ENCODE data around the gene IGSF23.
"Not testable (repeated sequence)": the region's sequence is repeated elsewhere in the genome, so short reads cannot be mapped to it uniquely, and the experiment has no call there.

Gene IGSF23

DNA sequence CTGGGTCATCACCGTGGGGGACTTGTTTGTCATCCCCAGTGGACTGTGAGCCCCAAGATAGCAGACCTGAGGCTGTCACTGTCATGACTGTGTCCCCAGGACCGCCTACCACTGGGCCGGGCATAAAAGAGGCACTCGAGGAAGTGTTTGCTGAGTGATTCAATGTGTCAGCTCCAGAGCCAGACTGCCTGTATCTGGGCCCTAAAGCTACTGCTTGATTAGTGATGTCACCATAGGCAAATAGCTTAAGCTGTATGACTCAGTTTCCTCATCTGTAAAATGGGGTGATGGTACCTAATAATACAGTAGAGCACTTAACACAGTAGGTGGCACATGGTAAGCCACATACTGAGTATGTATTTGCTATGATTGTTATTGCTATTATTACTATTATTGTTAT is 46.7 kb downstream of the IGSF23 start:
- Histone ChIP-seq H3K9me3 (ENCODE audit: low read length) (peaks cover 3% of the 10 kb centered on the region), H3K4me3 (ENCODE audit: low read length) (no peak overlapping the region), H3K27me3 (ENCODE audit: insufficient read depth, low read length) (no peaks in the 10 kb centered on the region), H3K4me1 (ENCODE audit: insufficient read depth, low read length) (no peaks in the 10 kb centered on the region), H2AFZ (ENCODE audit: low read depth, low read length) (no peak overlapping the region), H3K36me3 (ENCODE audit: insufficient read depth, low read length) (peaks cover 29% of the 10 kb centered on the region)

DNA sequence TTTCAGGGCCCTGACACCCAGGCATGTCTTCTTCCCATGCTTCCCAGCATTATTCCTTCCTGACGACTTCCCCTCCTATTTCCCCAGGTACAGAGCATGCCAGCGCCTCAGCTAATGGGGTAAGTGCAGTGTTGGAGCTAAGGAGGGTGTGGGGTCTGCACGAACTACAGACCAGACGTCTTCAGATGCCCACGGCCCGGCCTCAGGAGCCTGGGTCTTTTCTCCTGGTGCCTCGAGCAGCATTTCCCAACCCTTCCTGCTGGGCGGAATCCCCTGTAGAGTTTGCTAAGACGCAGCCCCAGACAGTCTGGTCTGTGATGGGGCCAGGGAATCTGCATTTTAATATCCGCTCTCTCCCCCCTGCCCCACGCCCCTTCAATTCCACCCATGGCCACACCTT is 47.8 kb downstream of the IGSF23 start:
- Histone ChIP-seq H3K36me3 (ENCODE audit: insufficient read depth, low read length) (peaks cover 29% of the 10 kb centered on the region), H3K4me1 (ENCODE audit: insufficient read depth, low read length) (no peaks in the 10 kb centered on the region), H3K9me3 (ENCODE audit: low read length) (peaks cover 3% of the 10 kb centered on the region), H3K4me3 (ENCODE audit: low read length) (no peak overlapping the region), H2AFZ (ENCODE audit: low read depth, low read length) (no peak overlapping the region), H3K27me3 (ENCODE audit: insufficient read depth, low read length) (no peaks in the 10 kb centered on the region)

DNA sequence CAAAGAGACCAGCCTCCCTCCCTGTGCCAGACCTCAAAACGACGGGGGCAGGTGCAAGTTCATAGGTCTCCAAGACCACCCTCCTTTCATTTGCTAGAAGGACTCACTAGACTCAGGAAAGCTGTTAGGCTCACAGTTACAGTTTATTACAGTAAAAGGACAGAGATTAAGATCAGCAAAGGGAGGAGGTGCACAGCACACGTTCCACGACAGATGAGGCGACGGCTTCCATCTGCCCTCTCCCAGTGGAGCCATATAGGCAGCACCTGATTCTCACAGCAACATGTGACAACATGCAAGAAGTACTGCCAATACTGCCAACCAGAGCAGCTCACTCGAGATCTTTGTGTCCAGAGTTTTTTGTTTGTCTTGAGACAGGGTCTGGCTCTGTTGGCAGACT is 48.5 kb downstream of the IGSF23 start:
- Histone ChIP-seq H3K36me3 (ENCODE audit: insufficient read depth, low read length) (peaks cover 29% of the 10 kb centered on the region), H3K4me1 (ENCODE audit: insufficient read depth, low read length) (no peaks in the 10 kb centered on the region), H2AFZ (ENCODE audit: low read depth, low read length) (no peak overlapping the region), H3K27me3 (ENCODE audit: insufficient read depth, low read length) (no peaks in the 10 kb centered on the region), H3K9me3 (ENCODE audit: low read length) (peaks cover 3% of the 10 kb centered on the region), H3K4me3 (ENCODE audit: low read length) (no peak overlapping the region)

DNA sequence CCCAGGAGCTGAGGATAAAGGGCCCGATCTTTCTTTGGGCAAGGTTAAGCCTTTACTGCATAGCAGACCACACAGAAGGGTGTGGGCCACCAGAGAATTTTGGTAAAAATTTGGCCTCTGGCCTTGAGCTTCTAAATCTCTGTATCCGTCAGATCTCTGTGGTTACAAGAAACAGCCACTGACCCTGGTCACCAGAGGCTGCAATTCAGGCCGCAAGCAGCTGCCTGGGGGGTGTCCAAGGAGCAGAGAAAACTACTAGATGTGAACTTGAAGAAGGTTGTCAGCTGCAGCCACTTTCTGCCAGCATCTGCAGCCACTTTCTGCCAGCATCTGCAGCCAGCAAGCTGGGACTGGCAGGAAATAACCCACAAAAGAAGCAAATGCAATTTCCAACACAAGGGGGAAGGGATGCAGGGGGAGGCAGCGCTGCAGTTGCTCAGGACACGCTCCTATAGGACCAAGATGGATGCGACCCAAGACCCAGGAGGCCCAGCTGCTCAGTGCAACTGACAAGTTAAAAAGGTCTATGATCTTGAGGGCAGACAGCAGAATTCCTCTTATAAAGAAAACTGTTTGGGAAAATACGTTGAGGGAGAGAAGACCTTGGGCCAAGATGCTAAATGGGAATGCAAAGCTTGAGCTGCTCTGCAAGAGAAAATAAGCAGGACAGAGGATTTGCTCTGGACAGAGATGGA is 49.5 kb downstream of the IGSF23 start:
- H3K9me3 ChIP-seq (ENCODE audit: low read length) = peaks cover under 1% of the 10 kb centered on the region
- H2AFZ ChIP-seq (ENCODE audit: low read depth, low read length) = no peak overlapping the region
- H3K4me1 ChIP-seq (ENCODE audit: insufficient read depth, low read length) = no peaks in the 10 kb centered on the region
- H3K4me3 ChIP-seq (ENCODE audit: low read length) = no peak overlapping the region
- peaks cover 26% of the 10 kb centered on the region for H3K36me3 ChIP-seq (ENCODE audit: insufficient read depth, low read length)
- no peaks in the 10 kb centered on the region for H3K27me3 ChIP-seq (ENCODE audit: insufficient read depth, low read length)

DNA sequence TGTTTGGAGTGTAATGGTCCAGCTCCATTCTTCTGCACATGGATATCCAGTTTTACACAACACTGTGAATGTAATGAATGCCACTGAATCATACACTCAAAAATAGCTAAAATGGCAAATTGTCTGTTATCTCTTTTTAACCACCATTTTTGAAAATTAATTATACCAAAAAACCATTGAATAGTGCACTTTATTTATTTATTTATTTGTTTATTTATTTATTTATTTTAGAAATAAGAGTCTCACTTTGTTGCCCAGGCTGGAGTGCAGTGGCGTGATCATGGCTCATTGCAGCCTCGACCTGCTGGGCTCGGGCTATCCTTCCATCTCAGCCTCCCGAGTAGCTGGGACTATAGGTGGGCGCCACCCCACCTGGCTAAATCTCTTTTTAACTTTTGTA is 50.6 kb downstream of the IGSF23 start:
- no peaks in the 10 kb centered on the region for H3K4me1 ChIP-seq (ENCODE audit: insufficient read depth, low read length)
- H3K4me3 ChIP-seq (ENCODE audit: low read length) = no peak overlapping the region
- H3K27me3 ChIP-seq (ENCODE audit: insufficient read depth, low read length) = no peaks in the 10 kb centered on the region
- H2AFZ ChIP-seq (ENCODE audit: low read depth, low read length) = no peak overlapping the region
- peaks cover 16% of the 10 kb centered on the region for H3K36me3 ChIP-seq (ENCODE audit: insufficient read depth, low read length)
- no peaks in the 10 kb centered on the region for H3K9me3 ChIP-seq (ENCODE audit: low read length)

DNA sequence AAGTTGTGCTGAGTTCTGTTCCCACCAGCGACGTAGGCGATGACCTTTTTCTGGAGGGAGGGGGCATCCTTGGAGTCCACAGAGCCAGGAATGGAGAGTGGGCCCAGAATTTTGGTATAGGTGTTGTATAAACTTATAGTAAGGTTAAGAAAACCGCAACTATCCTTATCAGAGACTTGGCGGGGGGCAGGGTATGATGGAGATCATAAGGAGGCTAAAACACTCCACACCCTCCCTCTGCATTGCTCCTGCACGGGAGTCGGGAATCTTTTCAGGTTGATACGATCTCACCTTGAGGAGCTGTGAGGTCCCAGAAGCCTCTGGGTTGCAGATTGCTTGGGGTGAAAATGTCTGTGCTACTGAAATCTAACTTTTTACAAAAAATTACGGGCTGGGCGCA is 51.6 kb downstream of the IGSF23 start:
- no peaks in the 10 kb centered on the region for H3K27me3 ChIP-seq (ENCODE audit: insufficient read depth, low read length)
- H3K4me3 ChIP-seq (ENCODE audit: low read length) = no peak overlapping the region
- H3K36me3 ChIP-seq (ENCODE audit: insufficient read depth, low read length) = peaks cover 8% of the 10 kb centered on the region
- no peaks in the 10 kb centered on the region for H3K4me1 ChIP-seq (ENCODE audit: insufficient read depth, low read length)
- H2AFZ ChIP-seq (ENCODE audit: low read depth, low read length) = no peak overlapping the region
- no peaks in the 10 kb centered on the region for H3K9me3 ChIP-seq (ENCODE audit: low read length)

DNA sequence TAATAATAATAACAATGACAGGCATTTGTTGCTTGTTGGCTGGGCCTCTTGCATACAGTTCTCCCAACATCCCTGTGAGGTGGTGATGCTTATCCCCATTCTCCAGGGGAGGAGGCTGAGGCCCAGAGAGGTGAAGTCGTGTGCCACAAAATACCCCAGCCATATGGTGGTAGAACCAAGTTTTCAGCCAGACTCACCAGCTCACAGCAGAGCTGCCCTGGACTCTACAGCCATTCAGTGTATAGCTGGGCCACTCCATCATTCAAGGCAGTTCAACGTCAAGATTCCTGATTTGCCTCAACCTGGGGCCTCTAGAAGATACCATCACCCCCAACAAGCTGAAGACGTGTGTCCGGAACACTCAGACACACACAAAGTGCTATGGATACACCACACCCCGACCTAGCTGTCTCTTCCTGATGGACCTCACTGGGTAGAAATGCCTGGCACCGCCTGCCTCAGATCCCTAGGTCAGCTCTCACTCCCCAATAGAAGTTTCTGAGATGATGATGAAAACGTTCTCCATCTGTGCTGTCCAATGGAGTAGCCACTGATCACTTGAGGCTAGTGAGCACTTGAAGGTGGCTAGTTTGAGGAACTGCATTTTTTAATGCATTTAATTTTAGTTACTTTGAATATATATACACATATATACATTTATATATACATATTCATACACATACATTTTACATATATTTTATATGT is 53.6 kb downstream of the IGSF23 start:
- Histone ChIP-seq H3K9me3 (ENCODE audit: low read length) (no peaks in the 10 kb centered on the region), H3K4me3 (ENCODE audit: low read length) (no peak overlapping the region), H3K4me1 (ENCODE audit: insufficient read depth, low read length) (no peaks in the 10 kb centered on the region), H2AFZ (ENCODE audit: low read depth, low read length) (no peak overlapping the region), H3K27me3 (ENCODE audit: insufficient read depth, low read length) (no peaks in the 10 kb centered on the region), H3K36me3 (ENCODE audit: insufficient read depth, low read length) (peaks cover under 1% of the 10 kb centered on the region)

DNA sequence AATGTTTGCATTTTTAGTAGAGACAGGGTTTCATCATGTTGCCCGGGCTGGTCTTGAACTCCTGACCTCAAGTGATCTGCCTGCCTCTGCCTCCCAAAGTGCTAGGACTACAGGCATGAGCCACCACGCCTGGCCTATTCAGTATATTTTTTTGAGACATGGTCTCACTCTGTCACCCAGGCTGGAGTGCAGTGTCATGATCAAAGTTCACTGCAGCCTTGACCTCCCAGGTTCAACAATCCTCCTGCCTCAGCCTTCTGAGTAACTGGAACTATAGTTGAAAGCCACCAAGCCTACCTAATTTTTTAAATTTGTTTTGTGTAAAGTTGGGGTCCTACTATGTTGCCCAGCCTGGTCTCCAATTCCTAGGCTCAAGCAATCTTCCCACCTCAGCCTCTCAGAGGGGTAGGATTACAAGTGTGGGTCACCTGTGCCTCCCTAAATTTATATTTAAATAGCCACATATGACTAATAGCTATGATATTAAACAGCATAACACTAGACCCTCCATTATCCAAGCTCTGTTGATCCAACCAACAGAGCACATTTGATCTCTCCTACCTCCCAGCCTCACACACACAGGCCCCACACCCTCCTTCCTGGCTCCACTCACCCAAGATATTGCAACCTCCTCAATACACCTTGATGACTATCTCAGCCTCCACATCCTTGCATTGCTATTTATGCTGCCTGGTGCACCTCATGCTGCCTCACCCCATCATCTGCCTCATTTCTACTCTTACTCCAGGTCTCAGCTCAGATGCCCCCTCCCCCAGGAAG is 55.8 kb downstream of the IGSF23 start:
- Histone ChIP-seq H3K36me3 (ENCODE audit: insufficient read depth, low read length) (no peaks in the 10 kb centered on the region), H3K4me1 (ENCODE audit: insufficient read depth, low read length) (no peaks in the 10 kb centered on the region), H2AFZ (ENCODE audit: low read depth, low read length) (no peak overlapping the region), H3K9me3 (ENCODE audit: low read length) (no peaks in the 10 kb centered on the region), H3K4me3 (ENCODE audit: low read length) (no peak overlapping the region), H3K27me3 (ENCODE audit: insufficient read depth, low read length) (no peaks in the 10 kb centered on the region)

DNA sequence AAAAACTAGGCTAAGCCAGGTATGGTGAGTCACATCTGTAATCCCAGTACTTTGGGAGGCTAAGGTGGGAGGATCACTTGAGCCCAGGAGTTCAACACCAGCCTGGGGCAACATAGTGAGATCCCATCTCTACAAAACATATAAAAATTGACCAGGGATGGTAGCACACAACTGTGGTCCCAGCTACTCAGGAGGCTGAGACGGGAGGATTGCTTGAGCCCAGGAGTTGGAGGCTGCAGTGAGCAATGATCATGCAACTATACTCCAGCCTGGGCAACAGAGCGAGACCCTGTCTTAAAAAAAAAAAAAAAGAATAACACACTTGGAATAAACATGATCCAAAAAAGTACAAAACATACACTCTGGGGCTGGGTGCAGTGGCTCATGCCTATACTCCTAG is 56.7 kb downstream of the IGSF23 start:
- not testable (repeated sequence) for H2AFZ ChIP-seq (ENCODE audit: low read depth, low read length); H3K36me3 ChIP-seq (ENCODE audit: insufficient read depth, low read length); H3K9me3 ChIP-seq (ENCODE audit: low read length); H3K4me3 ChIP-seq (ENCODE audit: low read length); H3K4me1 ChIP-seq (ENCODE audit: insufficient read depth, low read length); H3K27me3 ChIP-seq (ENCODE audit: insufficient read depth, low read length)

DNA sequence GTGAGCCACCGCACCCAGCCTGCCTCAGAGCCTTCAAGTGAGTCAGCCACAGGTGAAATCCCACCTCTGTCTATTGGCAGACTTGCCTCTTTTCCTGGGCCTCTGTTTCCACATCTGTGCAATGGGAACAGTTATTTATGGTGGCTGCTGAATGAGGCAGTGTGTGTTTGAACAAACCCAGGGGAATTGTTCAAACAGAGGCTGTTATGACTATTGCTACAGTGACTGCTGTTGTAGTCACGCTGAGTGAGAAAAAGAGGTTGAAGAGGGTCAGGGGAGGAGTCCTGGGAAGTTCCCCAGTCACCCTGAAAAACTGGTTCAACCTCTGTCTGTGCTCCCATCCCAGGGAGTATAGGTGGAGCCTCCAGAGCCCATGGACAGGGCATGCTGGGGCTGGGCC is 58.0 kb downstream of the IGSF23 start, which contains the start of gene CEACAM19:
CEACAM19 (plus strand) TSS at position 83 of the 400 bp plus-strand sequence. CDS start 450 bp downstream, outside the sequence.
- Histone ChIP-seq H3K36me3 (ENCODE audit: insufficient read depth, low read length) (no peaks in the 10 kb centered on the region), H3K4me3 (ENCODE audit: low read length) (no peak within 1 kb of the TSS), H3K27me3 (ENCODE audit: insufficient read depth, low read length) (no peaks in the 10 kb centered on the region), H3K9me3 (ENCODE audit: low read length) (no peaks in the 10 kb centered on the region), H3K4me1 (ENCODE audit: insufficient read depth, low read length) (no peaks in the 10 kb centered on the region), H2AFZ (ENCODE audit: low read depth, low read length) (no peak within 1 kb of the TSS)

DNA sequence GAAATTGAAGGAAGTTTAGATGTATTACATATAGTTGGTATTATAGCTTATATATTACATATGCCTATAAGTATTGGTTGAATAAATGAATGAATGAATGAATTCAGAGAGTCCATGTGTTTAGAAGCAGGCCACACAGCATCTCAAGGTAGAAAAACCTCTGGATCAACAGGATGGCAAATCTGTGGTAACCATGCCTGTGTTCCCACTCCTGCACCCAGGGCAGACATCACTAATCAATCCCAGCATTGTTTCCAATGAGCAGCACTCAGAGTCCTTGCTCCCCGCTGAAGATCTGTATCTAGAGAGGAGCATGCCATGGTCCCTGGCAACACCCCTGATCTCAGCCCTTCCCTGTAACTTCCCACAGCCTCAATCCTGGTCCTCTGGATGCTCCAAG is 58.9 kb downstream of the IGSF23 start:
- no peaks in the 10 kb centered on the region for H3K36me3 ChIP-seq (ENCODE audit: insufficient read depth, low read length)
- no peaks in the 10 kb centered on the region for H3K9me3 ChIP-seq (ENCODE audit: low read length)
- no peaks in the 10 kb centered on the region for H3K4me1 ChIP-seq (ENCODE audit: insufficient read depth, low read length)
- no peak overlapping the region for H3K4me3 ChIP-seq (ENCODE audit: low read length)
- no peak overlapping the region for H2AFZ ChIP-seq (ENCODE audit: low read depth, low read length)
- no peaks in the 10 kb centered on the region for H3K27me3 ChIP-seq (ENCODE audit: insufficient read depth, low read length)

DNA sequence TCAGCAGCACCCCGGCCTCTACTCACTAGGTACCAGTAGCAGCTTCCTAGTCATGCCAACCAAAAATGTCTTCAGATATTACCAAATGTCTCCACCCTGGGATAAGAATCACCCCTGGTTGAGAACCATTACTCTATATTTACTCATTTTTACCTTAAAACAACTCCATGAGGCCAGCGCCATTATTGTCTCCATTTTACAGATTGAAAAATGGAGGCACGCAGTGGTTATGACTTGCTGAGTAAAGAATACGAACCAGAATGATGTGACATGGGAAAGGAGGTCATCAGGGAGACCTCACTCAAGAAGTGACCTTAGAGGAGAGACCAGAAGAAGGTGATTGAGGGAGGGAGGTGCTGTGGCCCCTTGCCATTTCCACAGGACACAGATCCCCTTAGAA is 60.1 kb downstream of the IGSF23 start:
- no peaks in the 10 kb centered on the region for H3K27me3 ChIP-seq (ENCODE audit: insufficient read depth, low read length)
- no peaks in the 10 kb centered on the region for H3K36me3 ChIP-seq (ENCODE audit: insufficient read depth, low read length)
- H3K4me3 ChIP-seq (ENCODE audit: low read length) = no peak overlapping the region
- H2AFZ ChIP-seq (ENCODE audit: low read depth, low read length) = no peak overlapping the region
- no peaks in the 10 kb centered on the region for H3K4me1 ChIP-seq (ENCODE audit: insufficient read depth, low read length)
- H3K9me3 ChIP-seq (ENCODE audit: low read length) = no peaks in the 10 kb centered on the region

DNA sequence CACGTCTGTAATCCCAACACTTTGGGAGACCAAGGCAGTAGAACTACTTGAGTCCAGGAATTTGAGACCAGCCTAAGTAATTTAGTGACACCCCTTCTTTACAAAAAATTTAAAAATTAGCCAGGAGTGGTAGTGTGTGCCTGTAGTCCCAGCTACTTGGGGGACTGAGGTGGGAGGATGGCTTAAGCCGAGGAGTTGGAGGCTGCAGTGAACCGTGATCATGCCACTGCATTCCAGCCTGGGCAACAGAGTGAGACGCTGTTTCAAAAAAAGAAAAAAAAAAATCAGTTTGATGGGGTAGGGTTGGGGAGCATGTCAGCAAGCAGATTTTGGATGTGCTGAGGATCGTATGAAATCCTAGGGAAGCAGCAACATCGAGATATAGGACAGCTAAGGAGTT is 62.2 kb downstream of the IGSF23 start:
- Histone ChIP-seq H2AFZ (ENCODE audit: low read depth, low read length) (no peak overlapping the region), H3K9me3 (ENCODE audit: low read length) (no peaks in the 10 kb centered on the region), H3K4me1 (ENCODE audit: insufficient read depth, low read length) (no peaks in the 10 kb centered on the region), H3K4me3 (ENCODE audit: low read length) (no peak overlapping the region), H3K36me3 (ENCODE audit: insufficient read depth, low read length) (no peaks in the 10 kb centered on the region), H3K27me3 (ENCODE audit: insufficient read depth, low read length) (no peaks in the 10 kb centered on the region)
